Right lobe of liver (tissue), 6 donors: ENCODE data around the gene PLPPR3. TPM values are rescaled to one million over a fixed set of nuclear protein-coding genes. Genes with fewer than 3 reads are reported as not detected.

ENCODE experiments used
- ATAC-seq, 4 donors: fragments of 200-7000 bp; cut with Tn5 transposase; one replicate each; pipeline ENCODE4 v1.9.1; 2020; ENCODE audit warnings: mild to moderate bottlenecking in 4 of 4, moderate library complexity in 4 of 4
- DNase-seq, 3 donors: peaks; one replicate each; pipeline ENCODE4 v3.0.0-alpha.2; 2020
- H3K27ac ChIP-seq, 3 donors: fragments of 200-600 bp; one replicate each; pipeline ENCODE4 v1.8.0; 2022
- H3K27me3 ChIP-seq, 2 donors: fragments of 200-600 bp; one replicate each; pipeline ENCODE4 v1.8.0; 2022
- H3K36me3 ChIP-seq, 4 donors: fragments of 200-600 bp; sonication (generic) in 1 of 4; one replicate each; pipeline versions ENCODE4 v1.5.1 to v1.8.0; 2017 to 2022; ENCODE audit warnings: control low read depth in 1 of 4
- H3K4me1 ChIP-seq, 4 donors: fragments of 200-600 bp; sonication (generic) in 1 of 4; one replicate each; pipeline versions ENCODE4 v1.5.1 to v1.8.0; 2017 to 2022; ENCODE audit warnings: control low read depth in 1 of 4
- H3K4me3 ChIP-seq, 3 donors: fragments of 200-600 bp; one replicate each; pipeline ENCODE4 v1.8.0; 2022
- H3K9me3 ChIP-seq, 4 donors: fragments of 200-600 bp; sonication (generic) in 1 of 4; one replicate each; pipeline versions ENCODE4 v1.5.1 to v1.8.0; 2017 to 2022; ENCODE audit warnings: control low read depth in 1 of 4
- CTCF ChIP-seq, 4 donors: fragments of 200-600 bp in 3 of 4; fragments of 450-650 bp in 1 of 4; IDR thresholded peaks; one replicate each; pipeline versions ENCODE4 v1.5.1 to v1.8.0; 2016 to 2022; ENCODE audit warnings: antibody characterized with exemption in 4 of 4, mild to moderate bottlenecking in 2 of 4
- POLR2A ChIP-seq: fragments of 450-650 bp; IDR thresholded peaks from one replicate; pipeline ENCODE4 v1.6.1; 2017; ENCODE audit warnings: antibody characterized with exemption, mild to moderate bottlenecking
- WGBS: methylation state at CpG from one replicate; pipeline ENCODE4 v1.1.6; 2018; ENCODE audit warnings: low coverage, low lambda C conversion rate; ENCODE audit not compliant: insufficient coverage; ENCODE audit errors: missing lambda C conversion rate; 5-methylcytosine and 5-hydroxymethylcytosine counted together
- intact Hi-C, 2 donors: fragments of 100-400 bp; cut with DNase I; formaldehyde crosslinking; loops; one replicate each; pipeline versions ENCODE4 v1.11.2 to v1.14.1; 2022
- total RNA-seq, 6 experiments: library from RNA; depleted of rRNA in 2 of 6; stranded (reverse); fragments of >200 nt in 2 of 6; fragmentation: NEBNext Ultra II Directional in 3 of 6; extraction: Animal tissue kit (Norgen Biotek cat#: 25700) in 3 of 6; gene quantifications; one replicate each; pipeline versions ENCODE4 v1.1.0 to v1.2.4, GENCODE V29; 2016 to 2023
- donor health status: DM: no; HTN: yes; CAD: no.
- donor health status: DM: no; HTN: no; CAD: no.
- donor health status: DM: no; HTN: no; CAD: no.
- donor health status: DM: no; HTN: yes; CAD: no.
- donor health status: DM: no; HTN: yes; CAD: no.

PLPPR3 gene
- total RNA-seq, 6 experiments from 2014 or later = not detected

GRCh38 chr19:831407-832369 is 9.9 kb upstream of the PLPPR3 start:
- 38% methylated on average over 10 of the region's 38 CpGs for WGBS
- Histone ChIP-seq H3K27me3 (no peaks in the 10 kb centered on the region), H3K36me3 (no peaks in the 10 kb centered on the region), H3K4me3 (no peak overlapping the region), H3K9me3 (no peaks in the 10 kb centered on the region), H3K4me1 (no peaks in the 10 kb centered on the region), H3K27ac (no peak overlapping the region)
- no peak for TF ChIP-seq POLR2A
- no peak for TF ChIP-seq CTCF (IDR thresholded peaks at IDR 0.05)
- DNase-seq (no peak), ATAC-seq (peak; percentile 13 to 79 (median 35))
- intact Hi-C loops = no loop called here

- TF ChIP-seq CTCF (IDR thresholded peaks at IDR 0.05) (no peak), POLR2A (no peak)
- ATAC-seq = no peak
- intact Hi-C loops = no loop called here
- Histone ChIP-seq H3K27ac (no peak overlapping the region), H3K4me1 (no peaks in the 10 kb centered on the region), H3K9me3 (no peaks in the 10 kb centered on the region), H3K36me3 (no peaks in the 10 kb centered on the region), H3K27me3 (no peaks in the 10 kb centered on the region), H3K4me3 (no peak overlapping the region)
- DNase-seq = no peak
- WGBS = 45% methylated on average over 11 of the region's 18 CpGs
Observed at GRCh38 chr19:829129-829758, 7.5 kb upstream of the PLPPR3 start.

GRCh38 chr19:827710-828321 is 6.1 kb upstream of the PLPPR3 start, which contains the start of gene AZU1:
Gene AZU1 (plus strand): TSS chr19:827837. CDS start chr19:827847, 10 bp downstream.
- WGBS = 52% methylated on average over 2 of the region's 33 CpGs
- TF ChIP-seq CTCF (IDR thresholded peaks at IDR 0.05) (no peak), POLR2A (no peak)
- ATAC-seq = peak in 2 of 4 donors; percentile 21 to 51

GRCh38 chr19:827314-827709 is 5.6 kb upstream of the PLPPR3 start:
- H3K4me3 ChIP-seq = no peak overlapping the region
- no peak for TF ChIP-seq POLR2A
- TF ChIP-seq CTCF (IDR thresholded peaks at IDR 0.05) = no peak
- H3K27me3 ChIP-seq = peaks cover 0 to 5% of the 10 kb centered on the region in 2 donors
- intact Hi-C loops = no loop called here
- H3K36me3 ChIP-seq = no peaks in the 10 kb centered on the region
- H3K4me1 ChIP-seq = no peaks in the 10 kb centered on the region
- H3K9me3 ChIP-seq = no peaks in the 10 kb centered on the region
- no peak for ATAC-seq
- whole genome bisulfite sequencing = 89% methylated on average over 5 of the region's 11 CpGs
- no peak overlapping the region for H3K27ac ChIP-seq
- no peak for DNase-seq

More at GRCh38 chr19:827710-828321, 6.1 kb upstream of the PLPPR3 start, which contains the start of gene AZU1:
- Histone ChIP-seq H3K4me1 (no peaks in the 10 kb centered on the region), H3K27ac (no peak within 1 kb of the TSS), H3K4me3 (no peak within 1 kb of the TSS), H3K27me3 (no peaks in the 10 kb centered on the region), H3K36me3 (no peaks in the 10 kb centered on the region), H3K9me3 (no peaks in the 10 kb centered on the region)
- DNase-seq = no peak
- intact Hi-C loops = no loop called here
